Measurements from ENCODE around the gene TST.
A peak's percentile ranks its signal among the peaks of the same experiment; 100 is the strongest.

TST gene

GRCh38 chr22:36979016-36979910 is 40.0 kb downstream of the TST start:
- DNase-seq = no peak

- DNase-seq = peak; percentile 67 to 85 (median 82)
These were observed 41.1 kb downstream of the TST start for GRCh38 chr22:36977947-36978660.

- peak; percentile 7 to 64 (median 20) for DNase-seq
These were observed 41.8 kb downstream of the TST start for GRCh38 chr22:36977401-36977861.

- no peak for DNase-seq
These were observed 42.6 kb downstream of the TST start for GRCh38 chr22:36976606-36977005.

- peak in 2 of 3 experiments; percentile 7 to 56 for DNase-seq
These were observed 47.7 kb downstream of the TST start for GRCh38 chr22:36971341-36972125.

GRCh38 chr22:36968249-36968964 is 50.8 kb downstream of the TST start:
- DNase-seq = no peak

- no peak for DNase-seq
These were observed 52.3 kb downstream of the TST start for GRCh38 chr22:36966851-36967540.

GRCh38 chr22:36965696-36966095 is 53.6 kb downstream of the TST start:
- no peak for DNase-seq

- DNase-seq = no peak
These were observed 55.1 kb downstream of the TST start for GRCh38 chr22:36964106-36964505.

GRCh38 chr22:36963302-36963701 is 55.9 kb downstream of the TST start:
- DNase-seq = no peak

GRCh38 chr22:36961626-36962025 is 57.6 kb downstream of the TST start:
- no peak for DNase-seq

All from NCI-H1417 (cell line).